Esophagus squamous epithelium (tissue), 5 donors: ENCODE results near the gene MBOAT2. TPM values are rescaled to one million over a fixed set of nuclear protein-coding genes. Genes with fewer than 3 reads are reported as not detected.

Experiments used
- DNase-seq: peaks from one replicate; lab custom pipeline; 2025; lab: John Stamatoyannopoulos, UW
- H3K27ac ChIP-seq, 4 donors: fragments of 200-600 bp; sonication (generic); one replicate each; pipeline ENCODE4 v1.5.1; 2016 to 2019; ENCODE audit warnings: mild to moderate bottlenecking in 1 of 4
- H3K27me3 ChIP-seq, 4 donors: fragments of 200-600 bp; sonication (generic); 1 replicate in 3 of 4; 2 replicates in 1 of 4; pipeline versions ENCODE4 v1.5.1 to v1.6.0; 2017 to 2021; ENCODE audit warnings: antibody characterized with exemption in 1 of 4
- H3K36me3 ChIP-seq, 3 donors: fragments of 200-600 bp; sonication (generic); one replicate each; pipeline ENCODE4 v1.5.1; 2016 to 2019
- H3K4me1 ChIP-seq, 3 donors: fragments of 200-600 bp; sonication (generic); one replicate each; pipeline ENCODE4 v1.5.1; 2017 to 2019
- H3K4me3 ChIP-seq, 4 donors: fragments of 200-600 bp; sonication (generic); 1 replicate in 3 of 4; 2 replicates in 1 of 4; pipeline ENCODE4 v1.5.1; 2016 to 2019; ENCODE audit warnings: mild to moderate bottlenecking in 2 of 4, moderate library complexity in 1 of 4
- H3K9me3 ChIP-seq, 3 donors: fragments of 200-600 bp; sonication (generic); one replicate each; pipeline ENCODE4 v1.5.1; 2016 to 2019
- POLR2A ChIP-seq, 4 donors: fragments of 450-650 bp; IDR thresholded peaks; one replicate each; pipeline ENCODE4 v1.6.1; 2017; ENCODE audit warnings: antibody characterized with exemption in 4 of 4, mild to moderate bottlenecking in 4 of 4, moderate library complexity in 3 of 4
- WGBS, 2 donors: methylation state at CpG; one replicate each; pipeline ENCODE4 v1.1.5; 2018; 5-methylcytosine and 5-hydroxymethylcytosine counted together
- intact Hi-C: fragments of 100-400 bp; cut with DNase I; formaldehyde crosslinking; loops from one replicate; pipeline ENCODE4 v1.15.0; 2022
- total RNA-seq, 4 donors: library from RNA; depleted of rRNA; stranded (reverse); fragments of >200 nt; gene quantifications; one replicate each; pipeline ENCODE4 v1.1.0, GENCODE V29; 2016
- TF ChIP-seq, protein P1 (sequence below), 6 experiments: fragments of 450-650 bp in 4 of 6; fragments of 200-600 bp in 2 of 6; sonication (generic) in 2 of 6; IDR thresholded peaks; one replicate each; pipeline ENCODE4 v1.5.1; 2016 to 2019; ENCODE audit warnings: antibody characterized with exemption in 6 of 6, mild to moderate bottlenecking in 4 of 6, moderate library complexity in 4 of 6
- donor health status: DM: yes; HTN: yes; CAD: no.

Gene MBOAT2
- total RNA-seq, 4 donors from 2014 or later: 56.6 to 110 (median 73.1) TPM

DNA sequence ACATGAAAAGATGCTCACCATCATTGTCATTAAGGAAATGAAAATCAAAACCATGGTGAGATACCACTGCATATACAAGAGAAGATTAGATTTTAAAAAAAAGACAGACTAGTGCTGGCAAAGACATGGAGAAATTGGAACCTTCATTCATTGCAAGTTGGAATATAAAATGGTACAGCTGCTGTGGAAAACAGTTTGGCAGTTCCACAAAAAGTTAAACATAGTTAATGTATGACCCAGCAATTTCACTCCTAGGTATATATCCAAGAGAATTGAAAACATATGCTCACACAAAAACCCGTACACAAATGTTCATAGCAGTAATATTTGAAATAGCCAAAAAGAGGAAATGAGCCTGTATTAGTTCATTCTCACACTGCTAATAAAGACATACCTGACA lies 33.7 kb upstream of the MBOAT2 start:
- Histone ChIP-seq H3K9me3 (no peaks in the 10 kb centered on the region), H3K27me3 (no peaks in the 10 kb centered on the region), H3K4me3 (no peak overlapping the region), H3K27ac (no peak overlapping the region), H3K4me1 (no peaks in the 10 kb centered on the region), H3K36me3 (no peaks in the 10 kb centered on the region)
- intact Hi-C loops: no loop called here
- TF ChIP-seq, protein P1, sequence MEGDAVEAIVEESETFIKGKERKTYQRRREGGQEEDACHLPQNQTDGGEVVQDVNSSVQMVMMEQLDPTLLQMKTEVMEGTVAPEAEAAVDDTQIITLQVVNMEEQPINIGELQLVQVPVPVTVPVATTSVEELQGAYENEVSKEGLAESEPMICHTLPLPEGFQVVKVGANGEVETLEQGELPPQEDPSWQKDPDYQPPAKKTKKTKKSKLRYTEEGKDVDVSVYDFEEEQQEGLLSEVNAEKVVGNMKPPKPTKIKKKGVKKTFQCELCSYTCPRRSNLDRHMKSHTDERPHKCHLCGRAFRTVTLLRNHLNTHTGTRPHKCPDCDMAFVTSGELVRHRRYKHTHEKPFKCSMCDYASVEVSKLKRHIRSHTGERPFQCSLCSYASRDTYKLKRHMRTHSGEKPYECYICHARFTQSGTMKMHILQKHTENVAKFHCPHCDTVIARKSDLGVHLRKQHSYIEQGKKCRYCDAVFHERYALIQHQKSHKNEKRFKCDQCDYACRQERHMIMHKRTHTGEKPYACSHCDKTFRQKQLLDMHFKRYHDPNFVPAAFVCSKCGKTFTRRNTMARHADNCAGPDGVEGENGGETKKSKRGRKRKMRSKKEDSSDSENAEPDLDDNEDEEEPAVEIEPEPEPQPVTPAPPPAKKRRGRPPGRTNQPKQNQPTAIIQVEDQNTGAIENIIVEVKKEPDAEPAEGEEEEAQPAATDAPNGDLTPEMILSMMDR (IDR thresholded peaks at IDR 0.05): no peak
- no peak for TF ChIP-seq POLR2A (IDR thresholded peaks at IDR 0.05)
- WGBS, 2 donors: 24 to 65% methylated on average over 1 of the region's 1 CpG
- no peak for DNase-seq

DNA sequence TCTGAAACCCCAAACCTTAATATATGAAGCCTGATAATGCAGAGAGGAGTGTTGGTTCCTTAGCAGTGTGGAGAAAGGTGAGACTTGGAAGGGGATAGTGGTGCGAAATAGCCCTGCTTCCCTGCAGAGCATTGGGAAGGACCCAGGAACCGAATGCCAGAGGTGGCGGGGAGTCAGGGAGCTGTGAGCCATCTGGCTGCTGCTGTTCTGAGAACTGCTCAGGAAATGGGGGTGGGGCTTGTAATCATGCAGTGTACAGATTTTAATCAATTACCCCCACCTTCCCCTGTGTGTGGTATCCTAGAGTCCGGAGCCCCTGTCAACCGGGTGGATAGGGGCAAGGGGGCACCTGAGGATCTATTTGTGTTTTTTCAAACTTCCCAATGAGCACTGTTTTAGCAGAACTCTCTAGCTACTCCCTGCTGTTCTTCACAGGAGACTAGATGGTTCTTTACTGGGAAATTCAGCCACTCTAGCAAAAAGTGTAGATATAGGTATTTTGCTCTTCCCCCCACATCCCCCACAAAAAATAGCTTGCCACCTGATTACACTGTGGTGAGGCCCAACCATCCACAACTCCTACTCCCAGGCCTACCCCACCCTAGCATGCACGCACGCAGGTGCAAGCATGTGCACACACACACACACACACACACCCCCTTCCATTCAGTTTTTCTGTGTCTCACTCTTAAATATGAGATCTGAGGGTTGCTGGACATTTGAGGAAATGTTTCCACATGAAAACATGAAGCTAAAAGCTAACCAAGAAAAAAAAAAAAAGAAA lies 30.1 kb upstream of the MBOAT2 start:
- no peaks in the 10 kb centered on the region for H3K36me3 ChIP-seq
- peaks cover 0 to 11% (median 0%) of the 10 kb centered on the region in 4 donors for H3K27me3 ChIP-seq
- no peak for DNase-seq
- 63% methylated on average over 7 of the region's 7 CpGs for WGBS, 2 donors
- H3K4me1 ChIP-seq: no peaks in the 10 kb centered on the region
- H3K4me3 ChIP-seq: no peak overlapping the region
- intact Hi-C loops: no loop called here
- no peak overlapping the region for H3K27ac ChIP-seq
- TF ChIP-seq, protein P1 (IDR thresholded peaks at IDR 0.05): no peak
- no peak for TF ChIP-seq POLR2A (IDR thresholded peaks at IDR 0.05)
- H3K9me3 ChIP-seq: no peaks in the 10 kb centered on the region

DNA sequence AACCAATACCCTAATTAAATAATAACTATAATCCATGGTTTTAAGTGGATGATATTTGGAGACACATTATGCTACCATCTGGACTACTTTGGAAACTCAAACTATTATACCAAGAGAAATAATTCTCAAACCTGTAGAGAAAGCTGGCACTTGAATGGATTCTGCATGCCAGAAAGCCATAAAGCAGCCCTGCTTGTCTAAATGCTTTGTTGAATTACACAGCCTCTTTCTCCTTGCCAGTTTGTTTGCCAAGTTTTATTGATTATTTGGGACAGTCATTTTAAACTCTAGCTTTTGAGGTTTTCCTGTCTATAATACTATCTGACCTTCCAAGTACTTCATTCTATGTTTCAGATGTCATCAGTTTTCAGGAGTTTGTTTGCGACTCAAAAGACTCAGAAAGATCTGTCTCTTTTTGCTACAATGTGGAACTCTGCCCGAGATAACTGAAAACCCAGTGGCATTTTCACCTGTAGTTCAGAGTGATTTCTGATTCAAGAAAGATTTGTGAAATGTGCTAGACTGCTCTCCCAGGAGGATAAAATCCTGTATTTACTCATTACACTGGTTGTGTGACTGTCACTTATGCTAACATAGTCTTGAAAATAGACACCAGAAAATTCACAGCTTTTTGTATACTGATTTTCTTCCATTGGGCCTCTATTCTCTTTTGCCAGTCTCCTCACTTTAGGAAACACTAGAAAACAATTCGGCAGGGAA lies 29.2 kb upstream of the MBOAT2 start:
- Histone ChIP-seq H3K4me3 (no peak overlapping the region), H3K9me3 (no peaks in the 10 kb centered on the region), H3K27me3 (peaks cover 0 to 11% (median 0%) of the 10 kb centered on the region in 4 donors), H3K36me3 (no peaks in the 10 kb centered on the region), H3K4me1 (no peaks in the 10 kb centered on the region), H3K27ac (no peak overlapping the region)
- 60 to 71% methylated on average over 3 of the region's 3 CpGs for WGBS, 2 donors
- TF ChIP-seq, protein P1 (IDR thresholded peaks at IDR 0.05): no peak
- TF ChIP-seq POLR2A (IDR thresholded peaks at IDR 0.05): no peak
- no peak for DNase-seq
- intact Hi-C loops: no loop called here

DNA sequence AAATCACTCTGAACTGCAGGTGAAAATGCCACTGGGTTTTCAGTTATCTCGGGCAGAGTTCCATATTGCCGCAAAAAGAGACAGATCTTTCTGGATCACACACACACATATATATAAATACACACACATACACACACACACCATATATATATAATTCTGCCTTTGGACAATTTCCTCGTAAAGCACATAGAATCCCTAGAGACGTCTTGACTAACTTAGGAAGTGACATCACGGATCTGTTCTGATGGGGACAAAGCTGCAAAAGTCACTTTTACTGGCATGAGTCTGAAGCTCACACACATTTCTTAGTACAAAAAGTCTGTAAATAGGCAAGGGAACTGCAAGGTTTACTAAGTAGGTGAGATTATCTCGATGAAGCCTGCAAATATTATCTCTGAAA lies 28.6 kb upstream of the MBOAT2 start:
- H3K36me3 ChIP-seq: no peaks in the 10 kb centered on the region
- H3K4me3 ChIP-seq: no peak overlapping the region
- DNase-seq: no peak
- H3K27ac ChIP-seq: no peak overlapping the region
- 72 to 73% methylated on average over 6 of the region's 6 CpGs for WGBS, 2 donors
- no peaks in the 10 kb centered on the region for H3K9me3 ChIP-seq
- peaks cover 0 to 11% (median 0%) of the 10 kb centered on the region in 4 donors for H3K27me3 ChIP-seq
- intact Hi-C loops: no loop called here
- H3K4me1 ChIP-seq: no peaks in the 10 kb centered on the region
- TF ChIP-seq, protein P1 (IDR thresholded peaks at IDR 0.05): no peak

DNA sequence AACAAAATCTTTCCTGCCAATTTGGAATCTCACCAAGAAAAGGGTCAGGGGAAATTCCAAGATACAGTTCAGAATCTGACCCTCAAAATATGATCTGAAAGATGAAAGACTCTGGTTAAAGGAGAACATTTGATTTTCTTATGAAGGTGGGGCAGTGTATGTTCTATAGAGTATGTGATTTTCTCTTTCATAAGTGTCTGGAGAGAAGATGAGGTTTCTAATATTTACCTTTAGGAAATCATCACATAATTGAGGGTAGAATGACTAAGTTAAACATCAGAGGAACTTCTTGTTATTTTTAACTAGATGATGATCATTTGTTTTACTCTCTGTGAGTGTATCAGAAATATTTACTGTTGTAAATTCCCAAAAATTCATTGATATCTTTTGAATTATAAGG lies 27.8 kb upstream of the MBOAT2 start:
- no peaks in the 10 kb centered on the region for H3K4me1 ChIP-seq
- intact Hi-C loops: no loop called here
- H3K4me3 ChIP-seq: no peak overlapping the region
- no peak for TF ChIP-seq POLR2A (IDR thresholded peaks at IDR 0.05)
- TF ChIP-seq, protein P1 (IDR thresholded peaks at IDR 0.05): no peak
- DNase-seq: no peak
- H3K9me3 ChIP-seq: no peaks in the 10 kb centered on the region
- no peak overlapping the region for H3K27ac ChIP-seq
- peaks cover 0 to 11% (median 0%) of the 10 kb centered on the region in 4 donors for H3K27me3 ChIP-seq
- no peaks in the 10 kb centered on the region for H3K36me3 ChIP-seq
